Mesendoderm (in vitro differentiated cells): ENCODE data around the gene KCTD21.

ENCODE experiments used
- DNase-seq: peaks from one replicate; pipeline ENCODE4 v3.0.0; 2013
- H2AK5ac ChIP-seq: 2 replicates; pipeline ENCODE4 v1.6.1; 2013; ENCODE audit warnings: low read length, inconsistent platforms
- H2BK120ac ChIP-seq: 2 replicates; pipeline ENCODE4 v1.6.1; 2013; ENCODE audit warnings: low read depth, mild to moderate bottlenecking, low read length, moderate library complexity, mixed read lengths
- H2BK15ac ChIP-seq: replicated peaks from 2 replicates; pipeline ENCODE4 v1.6.1; 2013; ENCODE audit warnings: low read depth, mild to moderate bottlenecking, moderate library complexity
- H2BK5ac ChIP-seq: 2 replicates; pipeline ENCODE4 v1.6.1; 2013; ENCODE audit warnings: low read length, inconsistent platforms
- H3K18ac ChIP-seq: 2 replicates; pipeline ENCODE4 v1.6.1; 2013; ENCODE audit warnings: mild to moderate bottlenecking, low read length, mixed read lengths
- H3K23ac ChIP-seq: one replicate; pipeline ENCODE4 v1.6.1; 2013; ENCODE audit warnings: low read length
- H3K27ac ChIP-seq: 2 replicates; pipeline ENCODE4 v1.5.1; 2013; ENCODE audit warnings: low read depth, mild to moderate bottlenecking, inconsistent platforms, low read length, moderate library complexity
- H3K27me3 ChIP-seq: 2 replicates; pipeline ENCODE4 v1.6.1; 2013; ENCODE audit warnings: low read length, control low read depth, mild to moderate bottlenecking, inconsistent platforms; ENCODE audit not compliant: insufficient read depth, poor library complexity
- H3K36me3 ChIP-seq: 2 replicates; pipeline ENCODE4 v1.6.1; 2013; ENCODE audit warnings: low read length, inconsistent platforms; ENCODE audit not compliant: control insufficient read depth, insufficient read depth
- H3K4ac ChIP-seq: one replicate; pipeline ENCODE4 v1.6.1; 2013; ENCODE audit warnings: low read depth, mild to moderate bottlenecking, low read length, moderate library complexity
- H3K4me1 ChIP-seq: 2 replicates; pipeline ENCODE4 v1.6.1; 2013; ENCODE audit warnings: low read depth, low read length, inconsistent platforms; ENCODE audit not compliant: control insufficient read depth
- H3K4me2 ChIP-seq: 2 replicates; pipeline ENCODE4 v1.6.1; 2013; ENCODE audit warnings: low read length
- H3K4me3 ChIP-seq: 2 replicates; pipeline ENCODE4 v1.5.1; 2013; ENCODE audit warnings: mild to moderate bottlenecking, low read length
- H3K56ac ChIP-seq: one replicate; pipeline ENCODE4 v1.6.1; 2013; ENCODE audit warnings: low read length
- H3K79me1 ChIP-seq: 2 replicates; pipeline ENCODE4 v1.6.1; 2013; ENCODE audit warnings: low read length, inconsistent platforms
- H3K79me2 ChIP-seq: 2 replicates; pipeline ENCODE4 v1.6.1; 2013; ENCODE audit warnings: mild to moderate bottlenecking, low read length; ENCODE audit not compliant: control insufficient read depth, insufficient read depth
- H3K9ac ChIP-seq: 2 replicates; pipeline ENCODE4 v1.6.1; 2013; ENCODE audit warnings: low read length, inconsistent platforms
- H4K5ac ChIP-seq: one replicate; pipeline ENCODE4 v1.6.1; 2013; ENCODE audit warnings: low read length
- H4K8ac ChIP-seq: one replicate; pipeline ENCODE4 v1.6.1; 2013; ENCODE audit warnings: low read depth, mild to moderate bottlenecking, control low read depth, low read length, moderate library complexity
- whole genome bisulfite sequencing: extraction: QIAGEN DNeasy Blood & Tissue Kit; methylation state at CpG from one replicate; pipeline ENCODE4 v1.1.7; 2013; ENCODE audit warnings: low lambda C conversion rate, missing lambda C conversion rate; ENCODE audit not compliant: insufficient coverage; ENCODE audit errors: extremely low coverage; 5-methylcytosine and 5-hydroxymethylcytosine counted together

KCTD21 gene

GRCh38 chr11:78161346-78161745 lies 27.1 kb downstream of the KCTD21 start:
- Histone ChIP-seq H2BK120ac (no peak overlapping the region), H2BK5ac (no peak overlapping the region), H3K23ac (no peak overlapping the region), H3K9ac (no peak overlapping the region), H3K27me3 (no peaks in the 10 kb centered on the region), H3K56ac (no peak overlapping the region), H3K4ac (no peak overlapping the region), H3K79me1 (no peaks in the 10 kb centered on the region), H3K79me2 (no peaks in the 10 kb centered on the region), H3K4me1 (no peaks in the 10 kb centered on the region), H3K4me2 (no peak overlapping the region), H2BK15ac (no peak overlapping the region), H4K8ac (no peak overlapping the region), H3K27ac (no peak overlapping the region), H4K5ac (no peak overlapping the region), H2AK5ac (no peak overlapping the region), H3K18ac (no peak overlapping the region), H3K4me3 (no peak overlapping the region), H3K36me3 (no peaks in the 10 kb centered on the region)
- no CpG with 5 or more reads among the region's 2 CpGs for WGBS
- DNase-seq: no peak

- no peak overlapping the region for H3K27ac ChIP-seq
- no peak overlapping the region for H3K56ac ChIP-seq
- no peaks in the 10 kb centered on the region for H3K27me3 ChIP-seq
- H3K4me2 ChIP-seq: no peak overlapping the region
- no CpG with 5 or more reads among the region's 1 CpG for WGBS
- no peak overlapping the region for H3K4me3 ChIP-seq
- H4K5ac ChIP-seq: no peak overlapping the region
- no peaks in the 10 kb centered on the region for H3K79me1 ChIP-seq
- no peak overlapping the region for H3K23ac ChIP-seq
- no peaks in the 10 kb centered on the region for H3K4me1 ChIP-seq
- no peak overlapping the region for H2BK120ac ChIP-seq
- H4K8ac ChIP-seq: no peak overlapping the region
- no peaks in the 10 kb centered on the region for H3K79me2 ChIP-seq
- no peak overlapping the region for H3K9ac ChIP-seq
- no peak overlapping the region for H2AK5ac ChIP-seq
- no peaks in the 10 kb centered on the region for H3K36me3 ChIP-seq
- H3K4ac ChIP-seq: no peak overlapping the region
- no peak overlapping the region for H2BK5ac ChIP-seq
- H3K18ac ChIP-seq: no peak overlapping the region
- no peak for DNase-seq
- no peak overlapping the region for H2BK15ac ChIP-seq
These were observed 27.9 kb downstream of the KCTD21 start for GRCh38 chr11:78160557-78160956.

- no peaks in the 10 kb centered on the region for H3K79me1 ChIP-seq
- no peaks in the 10 kb centered on the region for H3K27me3 ChIP-seq
- no peak overlapping the region for H3K4ac ChIP-seq
- H3K4me2 ChIP-seq: no peak overlapping the region
- H3K56ac ChIP-seq: no peak overlapping the region
- H2BK15ac ChIP-seq: no peak overlapping the region
- DNase-seq: no peak
- WGBS: no CpG with 5 or more reads among the region's 6 CpGs
- no peak overlapping the region for H3K23ac ChIP-seq
- no peak overlapping the region for H3K18ac ChIP-seq
- H3K9ac ChIP-seq: no peak overlapping the region
- H3K4me1 ChIP-seq: no peaks in the 10 kb centered on the region
- H3K36me3 ChIP-seq: no peaks in the 10 kb centered on the region
- H2BK5ac ChIP-seq: no peak overlapping the region
- no peak overlapping the region for H3K27ac ChIP-seq
- no peak overlapping the region for H3K4me3 ChIP-seq
- H2AK5ac ChIP-seq: no peak overlapping the region
- H2BK120ac ChIP-seq: no peak overlapping the region
- H4K8ac ChIP-seq: no peak overlapping the region
- H4K5ac ChIP-seq: no peak overlapping the region
- H3K79me2 ChIP-seq: no peaks in the 10 kb centered on the region
These were observed 29.3 kb downstream of the KCTD21 start for GRCh38 chr11:78158987-78159652.

GRCh38 chr11:78156127-78156844 lies 32.1 kb downstream of the KCTD21 start:
- no peaks in the 10 kb centered on the region for H3K4me1 ChIP-seq
- no peak overlapping the region for H2BK120ac ChIP-seq
- H3K79me2 ChIP-seq: no peaks in the 10 kb centered on the region
- no peak overlapping the region for H3K9ac ChIP-seq
- H3K4ac ChIP-seq: no peak overlapping the region
- H3K36me3 ChIP-seq: no peaks in the 10 kb centered on the region
- no peak overlapping the region for H4K5ac ChIP-seq
- WGBS: no CpG with 5 or more reads among the region's 6 CpGs
- no peak overlapping the region for H4K8ac ChIP-seq
- no peaks in the 10 kb centered on the region for H3K27me3 ChIP-seq
- no peak overlapping the region for H2BK5ac ChIP-seq
- H3K4me3 ChIP-seq: no peak overlapping the region
- DNase-seq: no peak
- no peak overlapping the region for H3K27ac ChIP-seq
- H2BK15ac ChIP-seq: no peak overlapping the region
- H3K18ac ChIP-seq: no peak overlapping the region
- no peak overlapping the region for H3K56ac ChIP-seq
- no peaks in the 10 kb centered on the region for H3K79me1 ChIP-seq
- no peak overlapping the region for H3K4me2 ChIP-seq
- H2AK5ac ChIP-seq: no peak overlapping the region
- no peak overlapping the region for H3K23ac ChIP-seq

GRCh38 chr11:78151804-78152203 lies 36.6 kb downstream of the KCTD21 start:
- H3K4me2 ChIP-seq: no peak overlapping the region
- H2BK120ac ChIP-seq: no peak overlapping the region
- H3K4me3 ChIP-seq: no peak overlapping the region
- H3K79me1 ChIP-seq: no peaks in the 10 kb centered on the region
- no peak overlapping the region for H2AK5ac ChIP-seq
- no peak overlapping the region for H3K4ac ChIP-seq
- no peaks in the 10 kb centered on the region for H3K27me3 ChIP-seq
- H3K23ac ChIP-seq: no peak overlapping the region
- no peaks in the 10 kb centered on the region for H3K36me3 ChIP-seq
- H3K27ac ChIP-seq: no peak overlapping the region
- H3K4me1 ChIP-seq: no peaks in the 10 kb centered on the region
- no peak overlapping the region for H2BK15ac ChIP-seq
- H4K5ac ChIP-seq: no peak overlapping the region
- no peak overlapping the region for H2BK5ac ChIP-seq
- H4K8ac ChIP-seq: no peak overlapping the region
- no peak overlapping the region for H3K18ac ChIP-seq
- H3K9ac ChIP-seq: no peak overlapping the region
- DNase-seq: no peak
- no peaks in the 10 kb centered on the region for H3K79me2 ChIP-seq
- H3K56ac ChIP-seq: no peak overlapping the region

- no peak overlapping the region for H3K18ac ChIP-seq
- H3K4ac ChIP-seq: no peak overlapping the region
- H3K9ac ChIP-seq: no peak overlapping the region
- no peak overlapping the region for H3K56ac ChIP-seq
- no peak overlapping the region for H3K4me3 ChIP-seq
- no peak overlapping the region for H3K23ac ChIP-seq
- H3K4me2 ChIP-seq: no peak overlapping the region
- no peak overlapping the region for H2BK120ac ChIP-seq
- no peak overlapping the region for H3K27ac ChIP-seq
- H2BK15ac ChIP-seq: no peak overlapping the region
- no peak overlapping the region for H4K5ac ChIP-seq
- H3K36me3 ChIP-seq: no peaks in the 10 kb centered on the region
- H3K27me3 ChIP-seq: no peaks in the 10 kb centered on the region
- no peak overlapping the region for H4K8ac ChIP-seq
- H3K79me1 ChIP-seq: no peaks in the 10 kb centered on the region
- no peaks in the 10 kb centered on the region for H3K4me1 ChIP-seq
- H2BK5ac ChIP-seq: no peak overlapping the region
- DNase-seq: no peak
- no peaks in the 10 kb centered on the region for H3K79me2 ChIP-seq
- no peak overlapping the region for H2AK5ac ChIP-seq
These were observed 37.7 kb downstream of the KCTD21 start for GRCh38 chr11:78150754-78151153.
